Astrocyte of the cerebellum (primary cell): ENCODE measurements around the gene CPE.
A peak's percentile ranks its signal among the peaks of the same experiment; 100 is the strongest.

Source experiments
- DNase-seq: peaks from one replicate; pipeline ENCODE4 v3.0.0-alpha.2; 2011; ENCODE audit warnings: low read depth
- H3K4me3 ChIP-seq: 2 replicates; pipeline ENCODE4 v1.5.1; 2011; ENCODE audit warnings: mild to moderate bottlenecking, low read depth, low read length, moderate library complexity
- CTCF ChIP-seq: IDR thresholded peaks from 2 replicates; pipeline ENCODE4 v1.5.1; 2012; ENCODE audit warnings: low read length, low read depth, moderate library complexity, mild to moderate bottlenecking; ENCODE audit errors: missing control alignments
- in situ Hi-C: cut with HindIII; loops from 2 replicates; pipeline ENCODE4 v1.10.0; 2017; ENCODE audit warnings: low sequenced_read_pairs

The CPE gene

GRCh38 chr4:165461159-165461821, 82.5 kb downstream of the CPE start:
- TF ChIP-seq CTCF: no peak
- in situ Hi-C loops: loop anchor here (10.0 kb wide), 2 partner anchors 116 to 326 kb away; no protein-coding TSS in a partner anchor
- no peak overlapping the region for H3K4me3 ChIP-seq
- peak; percentile 80 for DNase-seq

- no peak overlapping the region for H3K4me3 ChIP-seq
- in situ Hi-C loops: loop anchor here (10.0 kb wide), 2 partner anchors 117 to 327 kb away; no protein-coding TSS in a partner anchor
- peak; percentile 18 for TF ChIP-seq CTCF
- no peak for DNase-seq
Measured at GRCh38 chr4:165462009-165462408, 83.2 kb downstream of the CPE start.

GRCh38 chr4:165464376-165464775, 85.6 kb downstream of the CPE start:
- no peak for DNase-seq
- H3K4me3 ChIP-seq: no peak overlapping the region
- no peak for TF ChIP-seq CTCF
- in situ Hi-C loops: loop anchor here (10.0 kb wide), 2 partner anchors 120 to 330 kb away; no protein-coding TSS in a partner anchor

GRCh38 chr4:165464813-165465381, 86.1 kb downstream of the CPE start:
- peak; percentile 37 for DNase-seq
- in situ Hi-C loops: loop anchor here (10.0 kb wide), 2 partner anchors 120 to 330 kb away; no protein-coding TSS in a partner anchor
- TF ChIP-seq CTCF: peak; percentile 65
- no peak overlapping the region for H3K4me3 ChIP-seq

GRCh38 chr4:165470009-165470408, 91.2 kb downstream of the CPE start:
- no peak overlapping the region for H3K4me3 ChIP-seq
- TF ChIP-seq CTCF: no peak
- no peak for DNase-seq
- in situ Hi-C loops: no loop called here

- no peak for TF ChIP-seq CTCF
- no peak for DNase-seq
- no peak overlapping the region for H3K4me3 ChIP-seq
- in situ Hi-C loops: no loop called here
Measured at GRCh38 chr4:165472943-165473676, 94.3 kb downstream of the CPE start.
